Myocyte (in vitro differentiated cells): Measurements from ENCODE around the gene BMPR2. TPM values are rescaled to one million over a fixed set of nuclear protein-coding genes. Genes with fewer than 3 reads are reported as not detected.
"Not testable (repeated sequence)": the region's sequence is repeated elsewhere in the genome, so short reads cannot be mapped to it uniquely, and the experiment has no call there.

ENCODE experiments used
- DNase-seq: peaks from one replicate; pipeline ENCODE4 v3.0.0-alpha.2; 2012; ENCODE audit warnings: low read depth
- total RNA-seq: library from RNA; depleted of rRNA; stranded (reverse); fragments of >200 nt; gene quantifications from 2 replicates; pipeline ENCODE4 v1.2.3, GENCODE V29; 2014

BMPR2 gene
- total RNA-seq, 1 donor from 2014 or later: 30.1 TPM

GRCh38 chr2:202444000-202444399 is 67.9 kb downstream of the BMPR2 start:
- no peak for DNase-seq

GRCh38 chr2:202449344-202449743 is 73.2 kb downstream of the BMPR2 start:
- DNase-seq: no peak

- no peak for DNase-seq
Measured at GRCh38 chr2:202450785-202451184, 74.7 kb downstream of the BMPR2 start.

GRCh38 chr2:202452744-202453143 is 76.6 kb downstream of the BMPR2 start:
- DNase-seq: no peak

GRCh38 chr2:202454536-202454935 is 78.4 kb downstream of the BMPR2 start:
- no peak for DNase-seq

GRCh38 chr2:202455114-202455513 is 79.0 kb downstream of the BMPR2 start:
- DNase-seq: no peak

GRCh38 chr2:202460119-202460518 is 84.0 kb downstream of the BMPR2 start:
- no peak for DNase-seq

GRCh38 chr2:202479090-202479489 is 103.0 kb downstream of the BMPR2 start:
- no peak for DNase-seq

- DNase-seq: no peak
Measured at GRCh38 chr2:202479610-202480009, 103.5 kb downstream of the BMPR2 start.

- no peak for DNase-seq
Measured at GRCh38 chr2:202486351-202486750, 110.2 kb downstream of the BMPR2 start.

- DNase-seq: no peak
Measured at GRCh38 chr2:202488671-202489070, 112.5 kb downstream of the BMPR2 start.

- no peak for DNase-seq
Measured at GRCh38 chr2:202490479-202490878, 114.4 kb downstream of the BMPR2 start.

- DNase-seq: no peak
Measured at GRCh38 chr2:202491514-202491913, 115.4 kb downstream of the BMPR2 start.

GRCh38 chr2:202494300-202495229 is 118.4 kb downstream of the BMPR2 start:
- no peak for DNase-seq

GRCh38 chr2:202495230-202495604 is 119.1 kb downstream of the BMPR2 start:
- no peak for DNase-seq

GRCh38 chr2:202496835-202497472 is 120.8 kb downstream of the BMPR2 start:
- not testable (repeated sequence) for DNase-seq

- not testable (repeated sequence) for DNase-seq
Measured at GRCh38 chr2:202497473-202497866, 121.3 kb downstream of the BMPR2 start.

- DNase-seq: not testable (repeated sequence)
Measured at GRCh38 chr2:202499841-202500240, 123.7 kb downstream of the BMPR2 start.

- DNase-seq: not testable (repeated sequence)
Measured at GRCh38 chr2:202503276-202503675, 127.1 kb downstream of the BMPR2 start.

GRCh38 chr2:202508686-202509085 is 132.6 kb downstream of the BMPR2 start:
- no peak for DNase-seq

- DNase-seq: no peak
Measured at GRCh38 chr2:202510911-202511310, 134.8 kb downstream of the BMPR2 start.

GRCh38 chr2:202512176-202512575 is 136.0 kb downstream of the BMPR2 start:
- no peak for DNase-seq

- DNase-seq: no peak
Measured at GRCh38 chr2:202514732-202515131, 138.6 kb downstream of the BMPR2 start.
